ENCODE results near the gene MUC4.

Gene MUC4

GRCh38 chr3:195859061-195859845 is 47.5 kb upstream of the MUC4 start:
- no peak overlapping the region for H3K9ac ChIP-seq (ENCODE audit: low read length)
- peak overlapping the region; percentile 20 for H3K4me3 ChIP-seq (ENCODE audit: low read depth, low read length, poor library complexity, severe bottlenecking)
- H3K79me2 ChIP-seq (ENCODE audit: insufficient read depth, low read length), result no peaks in the 10 kb centered on the region
- H3K36me3 ChIP-seq (ENCODE audit: insufficient read depth, low read length), result peaks cover 19% of the 10 kb centered on the region
- H3K4me1 ChIP-seq (ENCODE audit: insufficient read depth, low read length, severe bottlenecking), result peaks cover 7% of the 10 kb centered on the region
- no peak overlapping the region for H2AFZ ChIP-seq (ENCODE audit: low read length)
- no peak overlapping the region for H3K27ac ChIP-seq (ENCODE audit: low read depth, low read length, poor library complexity, severe bottlenecking)
- no peaks in the 10 kb centered on the region for H3F3A ChIP-seq (ENCODE audit: insufficient read depth, low read length)
- H3K27me3 ChIP-seq (ENCODE audit: insufficient read depth, low read length), result no peaks in the 10 kb centered on the region
- peak; percentile 100 for TF ChIP-seq CTCF (IDR thresholded peaks at IDR 0.05; ENCODE audit: low read length)
- no peak for TF ChIP-seq EZH2 (IDR thresholded peaks at IDR 0.05; ENCODE audit: borderline replicate concordance, low read length)
- H4K20me1 ChIP-seq (ENCODE audit: insufficient read depth, low read length), result no peaks in the 10 kb centered on the region
- peak overlapping the region; percentile 54 for H3K4me2 ChIP-seq (ENCODE audit: low read length)
- H3K9me3 ChIP-seq (ENCODE audit: low read length), result no peaks in the 10 kb centered on the region
- no peaks in the 10 kb centered on the region for H3K9me2 ChIP-seq (ENCODE audit: low read depth, low read length)

- H3K27me3 ChIP-seq (ENCODE audit: insufficient read depth, low read length), result no peaks in the 10 kb centered on the region; the same call in 1 of the 2 replicates
- H3K9me2 ChIP-seq (ENCODE audit: low read depth, low read length), result no peaks in the 10 kb centered on the region
- H2AFZ ChIP-seq (ENCODE audit: low read length), result no peak overlapping the region
- H3K4me2 ChIP-seq (ENCODE audit: low read length), result no peak overlapping the region
- H3K9ac ChIP-seq (ENCODE audit: low read length), result no peak overlapping the region
- no peaks in the 10 kb centered on the region for H3K79me2 ChIP-seq (ENCODE audit: insufficient read depth, low read length)
- no peaks in the 10 kb centered on the region for H3K9me3 ChIP-seq (ENCODE audit: low read length)
- no peaks in the 10 kb centered on the region for H3F3A ChIP-seq (ENCODE audit: insufficient read depth, low read length)
- no peak overlapping the region for H3K4me3 ChIP-seq (ENCODE audit: low read depth, low read length, poor library complexity, severe bottlenecking)
- TF ChIP-seq CTCF (IDR thresholded peaks at IDR 0.05; ENCODE audit: low read length) (no peak), EZH2 (IDR thresholded peaks at IDR 0.05; ENCODE audit: borderline replicate concordance, low read length) (no peak)
- no peak overlapping the region for H3K27ac ChIP-seq (ENCODE audit: low read depth, low read length, poor library complexity, severe bottlenecking)
- peaks cover 7% of the 10 kb centered on the region for H3K4me1 ChIP-seq (ENCODE audit: insufficient read depth, low read length, severe bottlenecking)
- no peaks in the 10 kb centered on the region for H3K36me3 ChIP-seq (ENCODE audit: insufficient read depth, low read length)
- no peaks in the 10 kb centered on the region for H4K20me1 ChIP-seq (ENCODE audit: insufficient read depth, low read length)
These were observed 44.8 kb upstream of the MUC4 start for GRCh38 chr3:195856410-195857084.

DNA sequence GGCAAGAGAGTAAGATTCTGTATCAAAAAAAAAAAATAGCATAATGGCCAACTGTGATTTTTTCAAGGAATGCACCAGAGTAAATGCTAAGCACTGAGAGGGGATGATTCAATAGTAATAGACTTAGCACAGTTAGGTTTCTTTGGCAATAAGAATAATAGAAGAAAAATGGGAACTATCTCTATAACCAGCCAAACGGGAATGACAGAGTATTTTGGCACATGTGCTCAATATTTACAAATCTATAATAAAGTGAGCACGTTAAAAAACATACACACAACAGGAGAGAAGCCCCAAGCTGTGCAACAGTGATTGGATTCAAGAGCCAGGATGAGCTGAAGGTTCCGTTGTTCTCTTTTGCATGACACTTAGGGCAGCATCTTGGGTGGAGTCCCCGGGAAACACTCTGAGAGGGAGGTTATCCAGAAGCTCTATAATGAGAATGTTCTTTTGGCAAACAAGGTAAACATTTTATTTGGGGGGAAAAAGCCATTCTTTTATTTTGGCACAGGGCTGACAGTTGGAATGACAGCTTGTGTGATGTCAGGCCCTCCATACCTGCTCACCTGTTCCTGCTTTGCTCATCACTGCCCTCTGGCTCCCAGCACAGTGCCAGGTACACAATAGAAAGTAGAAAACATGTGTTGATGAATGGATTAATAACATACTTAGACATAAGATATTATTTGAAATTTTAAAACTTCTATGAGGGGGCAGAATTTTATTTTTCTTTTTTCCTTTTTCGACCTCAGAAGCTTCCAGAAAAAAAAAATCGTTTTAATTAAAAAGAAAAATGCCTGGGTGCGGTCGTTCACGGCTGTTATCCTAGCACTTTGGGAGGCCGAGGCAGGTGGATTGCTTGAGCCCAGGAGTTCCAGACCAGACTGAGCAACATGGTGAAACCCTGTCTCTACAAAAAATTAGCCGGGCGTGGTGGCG is 44.0 kb upstream of the MUC4 start:
- H3K36me3 ChIP-seq (ENCODE audit: insufficient read depth, low read length), result no peaks in the 10 kb centered on the region
- no peaks in the 10 kb centered on the region for H3K79me2 ChIP-seq (ENCODE audit: insufficient read depth, low read length)
- no peaks in the 10 kb centered on the region for H4K20me1 ChIP-seq (ENCODE audit: insufficient read depth, low read length)
- no peak overlapping the region for H3K27ac ChIP-seq (ENCODE audit: low read depth, low read length, poor library complexity, severe bottlenecking)
- no peak overlapping the region for H2AFZ ChIP-seq (ENCODE audit: low read length)
- H3K4me3 ChIP-seq (ENCODE audit: low read depth, low read length, poor library complexity, severe bottlenecking), result no peak overlapping the region
- no peak overlapping the region for H3K4me2 ChIP-seq (ENCODE audit: low read length)
- H3K9me2 ChIP-seq (ENCODE audit: low read depth, low read length), result no peaks in the 10 kb centered on the region
- no peak for TF ChIP-seq EZH2 (IDR thresholded peaks at IDR 0.05; ENCODE audit: borderline replicate concordance, low read length)
- peak; percentile 44 for TF ChIP-seq CTCF (IDR thresholded peaks at IDR 0.05; ENCODE audit: low read length)
- H3K27me3 ChIP-seq (ENCODE audit: insufficient read depth, low read length), result no peaks in the 10 kb centered on the region; the same call in 1 of the 2 replicates
- no peaks in the 10 kb centered on the region for H3F3A ChIP-seq (ENCODE audit: insufficient read depth, low read length)
- H3K9me3 ChIP-seq (ENCODE audit: low read length), result no peaks in the 10 kb centered on the region
- peaks cover 14% of the 10 kb centered on the region for H3K4me1 ChIP-seq (ENCODE audit: insufficient read depth, low read length, severe bottlenecking)
- no peak overlapping the region for H3K9ac ChIP-seq (ENCODE audit: low read length)

All from OCI-LY1 (cell line).